Uterus (tissue), 2 donors: Measurements from ENCODE around the gene RAB15.

Source experiments
- POLR2A ChIP-seq, 2 donors: fragments of 450-650 bp; IDR thresholded peaks; one replicate each; pipeline ENCODE4 v1.6.1; 2016; ENCODE audit warnings: antibody characterized with exemption in 2 of 2, mild to moderate bottlenecking in 1 of 2, moderate library complexity in 1 of 2
- TF ChIP-seq, protein P1 (sequence below), 4 experiments: fragments of 200-600 bp in 2 of 4; fragments of 450-650 bp in 2 of 4; sonication (generic) in 2 of 4; IDR thresholded peaks; one replicate each; pipeline ENCODE4 v1.5.1; 2016 to 2019; ENCODE audit warnings: antibody characterized with exemption in 4 of 4, mild to moderate bottlenecking in 2 of 4, moderate library complexity in 1 of 4

DNA sequence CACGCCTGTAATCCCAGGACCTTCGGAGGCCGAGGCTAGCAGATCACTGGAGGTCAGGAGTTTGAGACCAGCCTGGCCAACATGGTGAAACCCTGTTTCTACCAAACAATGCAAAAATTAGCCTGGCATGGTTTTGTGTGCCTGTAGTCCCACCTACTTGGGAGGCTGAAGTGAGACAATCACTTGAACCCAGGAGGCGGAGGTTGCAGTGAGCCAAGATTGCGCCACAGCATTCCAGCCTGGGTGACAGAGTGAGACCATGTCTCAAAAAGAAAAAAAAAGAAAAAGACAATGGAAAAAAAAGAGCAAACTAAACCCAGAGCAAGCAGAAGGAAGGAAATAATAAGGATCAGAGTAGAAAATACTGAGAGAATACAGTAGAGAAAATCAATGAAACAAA is 52.5 kb downstream of the RAB15 start:
- TF ChIP-seq, protein P1, sequence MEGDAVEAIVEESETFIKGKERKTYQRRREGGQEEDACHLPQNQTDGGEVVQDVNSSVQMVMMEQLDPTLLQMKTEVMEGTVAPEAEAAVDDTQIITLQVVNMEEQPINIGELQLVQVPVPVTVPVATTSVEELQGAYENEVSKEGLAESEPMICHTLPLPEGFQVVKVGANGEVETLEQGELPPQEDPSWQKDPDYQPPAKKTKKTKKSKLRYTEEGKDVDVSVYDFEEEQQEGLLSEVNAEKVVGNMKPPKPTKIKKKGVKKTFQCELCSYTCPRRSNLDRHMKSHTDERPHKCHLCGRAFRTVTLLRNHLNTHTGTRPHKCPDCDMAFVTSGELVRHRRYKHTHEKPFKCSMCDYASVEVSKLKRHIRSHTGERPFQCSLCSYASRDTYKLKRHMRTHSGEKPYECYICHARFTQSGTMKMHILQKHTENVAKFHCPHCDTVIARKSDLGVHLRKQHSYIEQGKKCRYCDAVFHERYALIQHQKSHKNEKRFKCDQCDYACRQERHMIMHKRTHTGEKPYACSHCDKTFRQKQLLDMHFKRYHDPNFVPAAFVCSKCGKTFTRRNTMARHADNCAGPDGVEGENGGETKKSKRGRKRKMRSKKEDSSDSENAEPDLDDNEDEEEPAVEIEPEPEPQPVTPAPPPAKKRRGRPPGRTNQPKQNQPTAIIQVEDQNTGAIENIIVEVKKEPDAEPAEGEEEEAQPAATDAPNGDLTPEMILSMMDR (IDR thresholded peaks at IDR 0.05) = no peak
- no peak for TF ChIP-seq POLR2A (IDR thresholded peaks at IDR 0.05)
